NCI-H146 treated with DMSO at 0.1 percent for 48 hours (cell line): ENCODE measurements around the gene LRRFIP1.
"Not testable (repeated sequence)": the region's sequence is repeated elsewhere in the genome, so short reads cannot be mapped to it uniquely, and the experiment has no call there.

Experiments used
- DNase-seq: peaks from one replicate; lab custom pipeline; 2025; ENCODE audit not compliant: unreplicated experiment; lab: John Stamatoyannopoulos, UW

The LRRFIP1 gene

DNA sequence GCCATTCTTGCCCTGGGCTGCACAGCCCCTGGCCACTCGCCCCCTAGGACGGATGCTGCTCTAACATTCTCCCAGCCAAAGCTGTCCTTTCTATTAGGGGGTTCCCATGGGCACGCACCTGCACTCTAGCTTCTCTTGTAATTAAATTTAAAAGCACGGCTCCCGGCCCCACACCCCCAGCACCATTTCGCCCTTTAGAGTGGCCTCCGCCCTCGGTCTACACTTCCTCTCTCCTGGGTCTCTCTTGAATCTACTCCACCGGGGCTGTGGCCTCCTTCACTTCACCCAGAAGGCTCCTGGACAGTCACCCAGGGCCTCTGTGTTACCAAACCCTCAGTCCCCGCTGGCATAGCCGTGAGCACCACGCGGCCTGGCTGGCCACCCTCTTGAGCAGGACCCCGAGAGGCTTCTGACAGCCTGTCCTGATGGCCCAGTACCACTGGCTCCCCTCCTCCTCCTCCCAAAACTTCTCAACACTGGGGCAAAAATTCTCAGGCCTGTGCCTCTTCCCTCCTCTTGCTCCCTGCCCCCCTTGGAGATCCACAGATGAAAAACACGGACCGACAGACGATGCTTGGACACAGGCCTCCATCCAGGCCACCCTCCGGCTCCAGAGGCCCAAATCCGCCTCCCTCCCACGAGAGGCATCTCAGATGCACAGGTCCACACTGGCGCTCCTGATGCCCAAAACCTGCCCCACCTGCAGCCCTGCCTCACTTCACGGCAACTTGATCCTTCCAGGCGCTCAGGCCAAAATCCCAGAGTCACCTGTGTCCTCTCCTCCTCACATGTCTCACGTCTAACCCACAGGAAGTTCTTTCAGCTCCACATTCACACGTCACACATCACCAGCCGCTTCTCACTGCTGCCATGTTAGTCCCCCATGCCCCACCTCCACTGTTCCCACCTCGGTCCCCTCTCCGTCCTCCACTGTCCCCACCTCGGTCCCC, 29.9 kb upstream of the LRRFIP1 start:
- DNase-seq: no peak

DNA sequence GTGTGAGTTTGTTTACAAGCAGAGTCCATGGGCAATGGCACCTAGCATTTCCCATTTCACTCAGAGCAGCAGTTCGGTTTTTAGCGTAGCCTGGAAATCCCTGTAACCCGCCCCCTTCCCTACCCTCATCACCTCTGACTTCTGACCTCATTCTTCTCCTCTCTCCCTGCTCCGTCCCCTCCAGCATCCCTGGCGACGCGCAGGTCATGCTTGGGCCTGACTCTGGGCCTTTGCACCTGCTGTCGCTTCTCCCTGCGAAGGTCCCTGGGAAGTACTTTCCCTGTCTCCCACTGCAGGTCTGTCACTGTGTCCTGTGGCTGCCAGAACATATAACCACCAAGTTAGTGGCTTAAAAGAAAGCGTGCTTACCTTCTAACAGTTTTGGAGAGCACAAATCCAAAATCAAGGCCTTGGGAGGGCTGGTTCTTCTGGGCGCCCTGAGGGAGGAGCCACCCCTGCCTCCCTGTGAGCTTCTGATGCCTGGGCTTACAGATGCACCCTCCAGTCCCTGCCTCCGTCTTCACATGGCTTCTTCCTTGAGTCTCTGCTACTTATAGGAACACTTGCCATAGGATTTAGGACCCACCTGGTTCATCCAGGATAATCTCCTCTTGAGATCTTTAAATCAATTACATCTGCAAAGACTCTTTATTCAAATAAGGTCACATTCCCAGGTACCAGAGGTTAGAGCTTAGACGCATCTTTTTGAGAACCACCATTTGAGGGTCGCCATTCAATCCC, 28.7 kb upstream of the LRRFIP1 start:
- DNase-seq: no peak

DNA sequence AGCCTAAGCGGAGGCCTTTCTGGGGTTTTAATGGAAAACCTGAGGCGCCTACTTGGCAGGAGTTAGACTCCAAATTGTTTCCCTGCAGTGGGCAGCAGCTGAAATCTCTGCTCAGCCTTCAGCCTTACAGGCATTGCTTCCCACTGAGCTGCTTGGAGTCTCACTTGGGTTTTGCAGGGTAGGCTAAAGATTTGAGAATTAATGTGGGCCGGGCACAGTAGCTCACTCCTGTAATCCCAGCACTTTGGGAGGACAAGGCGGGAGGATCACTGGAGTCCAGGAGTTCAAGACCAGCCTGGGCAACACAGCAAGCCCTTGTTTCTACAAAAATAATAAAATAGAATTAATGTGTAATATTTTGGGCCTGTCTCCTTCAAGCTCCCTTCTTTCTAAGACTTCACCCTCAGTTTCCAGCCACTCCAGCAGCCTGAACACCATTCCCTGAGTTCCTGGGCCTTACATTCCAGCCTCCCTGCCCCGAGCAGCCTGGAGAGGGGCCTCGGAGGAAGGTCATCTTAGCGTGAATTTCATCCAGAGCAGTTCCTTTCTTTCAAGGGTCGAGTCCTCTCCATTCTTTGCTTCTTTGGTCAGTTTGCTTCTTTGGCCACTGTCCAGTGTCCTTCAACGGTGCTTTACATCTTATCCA, 27.8 kb upstream of the LRRFIP1 start:
- no peak for DNase-seq

DNA sequence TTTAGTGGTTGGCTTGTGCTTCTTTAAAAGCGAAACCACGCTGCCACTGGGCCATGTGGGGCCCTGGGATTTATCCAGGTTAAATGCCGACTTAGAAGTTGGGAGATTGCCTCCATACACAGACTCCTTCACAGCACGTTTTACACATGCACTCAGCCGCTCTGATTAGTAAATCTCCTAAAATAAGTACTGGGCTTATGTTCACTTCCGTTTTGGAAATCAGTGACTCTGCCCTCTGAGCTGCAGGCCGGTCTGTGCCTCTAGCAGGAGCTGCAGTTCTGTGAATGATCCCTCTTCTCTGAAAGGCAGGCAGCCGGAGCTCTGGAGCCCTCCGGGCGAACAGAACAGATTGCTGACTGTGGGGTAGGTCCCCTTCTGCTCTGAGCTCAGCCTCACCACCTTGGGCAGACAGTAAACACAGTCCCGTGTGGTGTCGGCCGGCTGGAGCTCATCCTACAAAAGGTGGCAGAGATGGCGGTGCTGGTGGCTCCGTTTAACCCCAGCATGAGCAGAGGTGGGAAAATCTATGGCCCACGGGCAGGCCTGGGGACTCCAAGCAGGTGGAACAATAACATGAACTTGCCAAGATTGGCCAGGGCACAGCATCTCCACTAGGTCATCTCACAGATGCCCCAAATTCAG, 27.1 kb upstream of the LRRFIP1 start:
- DNase-seq: no peak

DNA sequence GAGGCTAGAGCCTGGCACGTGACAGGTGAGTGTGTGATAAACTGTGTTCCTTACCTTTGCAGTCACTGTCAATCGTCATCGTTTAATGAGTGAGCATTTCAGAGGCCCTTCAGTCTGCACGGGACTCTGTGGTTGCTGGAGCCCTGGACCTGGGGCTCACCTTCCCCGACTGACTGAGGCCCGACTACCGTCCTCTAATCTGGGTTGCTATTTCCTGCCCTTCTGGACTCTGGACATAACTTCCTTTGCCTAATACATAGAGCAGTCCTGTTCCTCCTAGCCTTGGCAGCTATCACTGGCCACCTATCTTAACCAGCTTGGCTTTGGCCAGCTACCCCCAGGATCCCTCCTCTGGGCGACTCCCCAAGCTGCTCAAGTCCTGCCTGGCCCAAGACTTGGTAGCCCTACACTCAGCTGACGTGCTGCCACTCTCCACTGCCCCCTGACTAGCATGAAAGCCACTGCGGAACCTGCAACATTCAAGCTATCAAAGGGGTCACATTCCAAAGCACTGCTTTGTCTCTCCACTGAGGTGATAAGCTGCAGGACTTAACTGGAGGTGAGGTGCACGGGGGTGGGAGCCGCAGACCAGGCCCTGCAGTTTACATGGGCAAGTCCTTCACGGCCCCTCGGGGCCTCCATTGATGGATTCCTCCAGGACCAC, 25.8 kb upstream of the LRRFIP1 start:
- no peak for DNase-seq

DNA sequence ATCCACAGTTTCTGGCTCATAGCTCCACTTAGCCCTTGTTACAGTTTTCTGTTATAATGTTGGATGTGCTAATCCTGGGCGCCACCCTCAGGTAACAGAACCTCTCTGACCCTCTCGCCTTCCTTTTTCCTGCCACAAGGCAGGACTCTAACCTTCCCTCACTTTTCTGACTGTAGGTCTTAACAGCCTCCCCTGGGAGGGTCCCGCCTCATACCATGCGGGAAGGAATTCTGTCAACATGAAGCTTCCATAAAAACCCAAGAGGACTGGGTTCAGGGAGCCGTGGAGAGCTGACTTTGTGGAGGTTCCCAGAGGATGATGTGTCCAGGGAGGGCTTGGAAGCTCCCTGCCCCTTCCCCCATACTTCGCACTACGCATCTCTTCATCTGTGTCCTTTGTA, 25.0 kb upstream of the LRRFIP1 start:
- DNase-seq: no peak

DNA sequence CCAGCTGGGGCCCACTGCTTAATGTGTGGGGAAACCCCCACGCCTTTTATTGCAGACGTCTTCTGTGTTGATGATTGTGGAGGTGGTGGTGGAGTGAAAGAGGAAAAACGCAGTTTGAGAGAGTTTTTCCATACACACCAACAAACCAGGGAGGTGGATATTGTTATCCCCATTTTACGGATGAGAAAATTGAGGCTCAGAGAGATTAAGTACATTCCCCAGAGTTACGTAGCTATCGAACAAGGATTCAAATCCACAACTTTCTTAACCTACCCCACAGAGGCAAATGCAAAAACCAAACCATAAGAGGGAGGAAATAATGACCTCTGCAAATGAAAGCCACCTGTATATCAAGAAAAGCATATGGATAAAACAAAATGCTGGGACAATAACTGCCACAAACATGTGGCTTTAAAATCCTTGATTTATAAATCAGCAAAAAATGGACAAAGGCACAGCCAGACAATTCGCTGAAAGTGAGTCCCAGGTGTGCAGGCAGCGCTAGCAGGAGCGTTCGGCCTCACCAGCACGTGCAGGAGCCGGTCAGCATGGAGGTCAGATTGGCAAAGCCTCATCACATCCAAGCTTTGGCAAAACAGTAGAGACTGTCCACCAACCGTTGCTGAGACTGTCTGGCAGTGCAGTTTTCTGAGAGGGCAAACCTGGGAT, 24.2 kb upstream of the LRRFIP1 start:
- DNase-seq: no peak

DNA sequence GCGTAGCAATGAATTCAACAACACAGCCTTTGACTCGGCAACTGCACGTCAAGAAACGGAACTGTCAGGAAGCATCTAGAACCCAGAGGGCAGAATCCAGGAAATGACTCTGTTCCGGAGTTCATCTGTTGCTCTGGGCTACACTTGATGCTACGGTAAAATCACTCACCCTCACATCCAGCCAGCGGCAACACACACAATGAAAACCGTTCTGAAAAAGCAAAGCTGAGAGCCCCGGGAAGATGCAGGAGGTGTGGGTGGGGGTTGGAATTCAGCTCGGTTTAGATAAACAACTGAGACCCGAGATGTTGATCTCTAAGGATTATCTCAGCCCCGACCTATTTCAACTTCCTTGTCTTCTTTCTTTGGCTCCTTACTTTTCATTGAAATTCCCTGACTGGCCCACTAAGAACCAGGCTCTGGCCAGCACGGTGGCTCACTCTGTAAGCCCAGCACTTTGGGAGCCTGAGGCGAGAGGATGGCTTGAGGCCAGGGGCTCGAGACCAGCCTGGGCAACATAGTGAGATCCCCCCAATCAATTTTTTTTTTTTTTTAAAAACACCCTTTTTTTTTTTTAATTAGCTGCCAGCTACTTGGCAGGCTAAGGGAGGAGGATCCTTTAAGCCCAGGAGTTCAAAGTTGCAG, 23.5 kb upstream of the LRRFIP1 start:
- no peak for DNase-seq

DNA sequence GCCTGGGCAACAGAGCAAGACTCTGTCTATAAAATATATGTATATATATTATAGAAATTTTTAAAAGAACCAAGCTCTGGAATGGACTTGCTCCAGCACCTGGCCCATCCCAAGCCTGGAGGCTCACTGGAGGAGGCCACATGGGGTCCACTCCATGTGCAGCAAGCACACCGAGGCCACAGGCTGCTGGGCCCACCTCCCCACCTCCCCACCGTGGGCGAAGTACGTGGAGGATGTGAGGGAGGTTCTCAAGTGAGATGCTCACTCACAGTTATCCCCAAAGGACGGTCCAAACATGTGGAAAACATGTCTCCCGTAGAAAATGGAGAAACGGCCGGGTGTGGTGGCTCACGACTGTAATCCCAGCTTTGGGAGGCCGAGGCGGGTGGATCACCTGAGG, 23.0 kb upstream of the LRRFIP1 start:
- no peak for DNase-seq

DNA sequence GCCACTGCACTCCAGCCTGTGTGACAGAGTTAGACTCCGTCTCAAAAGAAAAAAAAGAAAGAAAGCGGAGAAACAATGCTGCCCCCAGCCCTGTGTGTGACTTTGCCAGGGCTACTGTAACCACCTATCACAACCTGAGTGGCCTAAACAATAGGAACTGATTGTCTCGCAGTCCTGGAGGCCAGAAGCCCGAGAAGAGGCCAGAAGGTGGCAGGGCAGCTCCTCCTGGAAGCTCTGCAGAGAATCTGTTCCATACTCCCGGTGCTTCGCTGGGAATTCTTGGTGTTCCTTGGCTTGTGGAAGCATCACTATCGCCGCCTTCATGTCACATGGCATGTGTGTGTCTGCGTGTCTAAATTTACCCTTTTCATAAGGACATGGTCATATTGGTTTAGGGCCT, 22.4 kb upstream of the LRRFIP1 start:
- DNase-seq: no peak

DNA sequence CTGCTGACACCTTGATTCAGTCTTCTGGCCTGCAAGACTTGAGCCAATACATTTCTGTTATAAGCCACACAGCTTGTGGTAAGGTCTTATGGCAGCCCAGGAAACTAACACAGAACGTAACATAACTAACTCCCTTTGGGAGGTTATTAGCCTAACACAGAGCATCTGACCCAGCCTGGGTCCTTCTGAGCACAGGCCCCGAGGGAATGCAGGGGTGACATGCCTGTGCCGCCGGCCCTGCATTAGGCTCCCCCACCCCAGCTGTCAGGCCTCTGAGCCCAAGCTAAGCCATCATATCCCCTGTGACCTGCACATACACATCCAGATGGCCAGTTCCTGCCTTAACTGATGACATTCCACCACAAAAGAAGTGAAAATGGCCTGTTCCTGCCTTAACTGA, 20.9 kb upstream of the LRRFIP1 start:
- not testable (repeated sequence) for DNase-seq

DNA sequence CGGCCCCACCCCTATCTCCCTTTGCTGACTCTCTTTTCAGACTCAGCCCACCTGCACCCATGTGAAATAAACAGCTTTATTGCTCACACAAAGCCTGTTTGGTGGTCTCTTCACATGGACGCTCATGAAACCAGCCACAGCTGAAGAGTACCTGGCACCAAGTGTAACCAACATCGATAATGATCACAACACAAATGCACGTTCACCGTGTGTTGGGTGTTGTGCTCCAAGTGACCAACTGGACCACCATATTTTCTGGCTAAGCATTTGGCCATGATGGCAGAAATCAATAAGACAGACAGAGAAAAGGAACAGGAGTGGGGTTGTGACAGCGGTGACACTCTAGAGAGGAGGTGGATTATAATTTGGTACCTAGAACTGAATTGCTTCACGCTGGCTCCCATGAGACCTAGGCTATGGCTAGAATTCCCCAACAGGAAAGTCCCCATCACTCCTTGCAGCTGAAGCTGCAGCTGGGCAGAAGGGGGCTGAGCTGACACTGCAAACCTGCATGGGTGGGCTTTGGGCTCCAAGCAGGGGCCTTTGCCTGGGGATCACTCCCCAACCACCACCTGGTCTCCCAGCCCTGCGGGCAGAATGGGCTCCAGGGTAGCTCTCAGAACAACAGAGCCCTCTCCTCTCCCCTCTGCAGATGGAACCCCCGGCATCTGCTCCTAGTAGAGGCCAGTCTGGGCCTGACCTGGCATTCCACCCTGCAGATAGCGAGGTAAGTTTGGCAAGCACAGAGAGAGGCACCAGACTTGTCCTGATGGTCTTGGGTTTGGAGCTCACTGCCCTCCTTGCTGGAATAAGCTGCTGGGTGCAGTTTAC, 14.6 kb upstream of the LRRFIP1 start:
- no peak for DNase-seq

DNA sequence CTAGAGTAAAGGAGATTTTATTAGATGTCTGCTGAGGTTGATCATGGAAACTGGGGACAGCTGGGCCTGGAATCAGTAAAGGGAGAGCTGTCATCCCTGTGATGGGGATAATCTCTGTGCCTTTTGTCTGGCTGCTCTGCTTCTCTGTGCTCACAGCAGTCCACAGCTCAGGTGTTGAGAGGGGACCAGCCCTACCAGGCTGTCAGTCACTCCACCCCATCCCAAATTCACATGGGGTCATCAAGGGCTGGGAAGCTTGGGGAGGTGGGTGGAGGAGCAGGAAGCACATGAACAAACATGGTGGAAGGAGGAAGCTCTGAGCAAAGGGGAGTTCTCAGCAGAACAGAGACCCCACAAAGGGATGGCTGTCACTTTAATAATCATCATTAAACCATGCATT, 13.7 kb upstream of the LRRFIP1 start:
- DNase-seq: no peak

DNA sequence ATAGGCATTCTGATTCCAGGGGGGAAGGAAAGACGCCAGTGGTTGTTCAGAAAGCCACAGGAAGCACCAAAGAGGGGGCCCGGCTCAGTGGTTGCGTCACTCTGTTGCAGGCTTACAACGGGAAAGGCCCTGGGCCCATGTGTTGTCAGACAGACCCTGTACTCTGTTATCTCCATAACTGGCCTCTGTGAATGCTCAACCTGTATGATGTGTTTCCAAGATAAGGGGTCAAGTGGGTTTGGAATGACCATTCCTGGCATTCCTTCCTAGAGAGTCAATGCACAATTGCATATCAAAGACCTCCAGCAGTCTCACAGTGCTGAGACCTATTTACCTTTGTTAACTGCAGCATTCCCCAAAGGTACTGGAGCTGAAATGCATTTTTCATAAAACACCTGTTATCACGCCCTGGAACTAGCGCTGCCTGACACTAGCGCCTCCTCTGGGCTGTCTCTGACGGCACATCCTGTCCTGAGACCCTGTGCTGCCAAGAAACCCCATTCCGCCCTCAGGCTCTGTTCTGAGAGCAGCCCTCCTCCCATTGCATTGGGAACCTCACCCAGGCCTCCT, 13.2 kb upstream of the LRRFIP1 start:
- no peak for DNase-seq

DNA sequence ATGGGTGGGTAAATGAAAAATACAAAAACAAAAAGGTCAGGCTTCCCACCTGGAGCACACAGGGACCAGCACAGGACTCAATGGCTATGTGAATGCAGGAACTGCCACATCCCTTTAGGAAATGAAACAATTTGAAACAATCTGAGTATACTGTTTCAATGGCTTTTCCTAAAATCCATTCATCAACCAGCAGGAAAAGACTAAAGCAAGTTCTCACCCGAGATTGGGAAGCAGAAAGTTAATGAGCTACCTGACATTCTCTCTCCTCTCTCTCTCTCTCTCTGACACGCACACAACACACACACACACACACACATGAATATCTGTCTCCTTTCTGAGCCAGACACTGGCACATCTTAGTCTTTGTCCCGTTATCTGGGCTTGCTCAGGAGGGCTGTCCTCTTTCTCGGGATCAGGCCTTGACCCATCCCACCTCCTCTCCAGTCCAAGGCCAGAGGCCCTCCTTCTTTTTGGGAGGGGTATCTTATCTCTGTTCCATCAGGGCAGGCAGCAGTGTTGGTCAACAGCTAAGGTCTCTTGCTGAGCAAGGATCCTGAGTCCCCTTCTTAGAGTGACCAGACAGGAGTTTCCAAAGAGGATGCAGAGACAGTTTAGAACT, 11.6 kb upstream of the LRRFIP1 start:
- DNase-seq: no peak

DNA sequence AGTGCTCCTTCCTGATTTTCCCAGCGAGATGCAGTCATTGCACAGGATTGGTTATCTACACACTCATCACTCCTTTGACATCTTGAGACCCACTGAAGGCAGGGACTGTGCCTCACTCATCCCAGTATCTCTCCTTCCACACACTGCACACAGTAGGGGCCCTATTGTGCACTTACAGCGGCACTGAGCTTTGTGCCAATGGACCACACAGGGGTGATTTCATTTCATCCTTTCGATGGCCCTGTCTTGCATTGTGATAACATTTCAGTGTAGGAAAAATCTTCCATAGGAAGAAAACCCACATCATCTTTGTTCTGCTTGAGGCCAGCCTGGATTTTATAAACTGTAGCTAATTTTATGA, 11.0 kb upstream of the LRRFIP1 start:
- DNase-seq: no peak

DNA sequence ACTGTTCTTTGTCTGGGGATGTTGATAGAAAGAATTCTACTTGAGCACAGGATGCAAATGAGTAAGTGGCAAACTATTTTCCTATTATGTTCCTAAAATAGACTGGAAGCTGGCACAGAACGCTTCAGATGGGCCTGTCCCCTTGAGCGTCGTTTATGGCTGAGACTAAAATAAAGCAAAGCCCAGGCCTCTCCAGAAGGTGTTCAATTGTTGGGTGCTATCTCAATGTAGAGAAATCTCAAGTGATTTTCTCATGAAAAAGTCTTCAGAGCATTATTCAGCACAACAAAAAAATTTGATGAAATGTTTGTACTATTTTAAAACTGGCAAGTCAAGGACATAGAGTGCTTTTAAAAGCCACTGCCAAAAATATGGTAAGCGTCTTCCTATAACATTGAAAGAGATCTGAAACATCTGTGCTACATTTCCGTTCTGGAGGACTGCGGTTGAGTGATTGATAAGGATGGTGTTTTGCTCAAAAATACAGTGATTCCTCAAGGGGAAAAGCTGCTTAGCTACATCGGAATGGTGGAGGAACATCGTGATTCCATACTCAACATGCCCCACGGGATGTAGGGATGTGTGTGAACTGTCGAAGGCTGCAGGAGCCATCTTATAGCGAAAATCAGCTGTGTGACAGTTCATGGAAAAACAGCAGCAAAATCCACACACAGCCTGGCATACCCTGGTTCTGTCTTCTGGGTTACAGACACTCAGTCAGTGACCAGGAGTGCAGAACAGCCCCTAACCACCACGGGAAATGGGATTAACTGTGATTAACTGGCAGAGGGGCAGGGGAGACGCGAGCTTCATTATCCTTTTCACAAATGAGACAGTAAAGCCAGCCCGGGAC, 10.4 kb upstream of the LRRFIP1 start:
- no peak for DNase-seq
